K562 (cell line): ENCODE results near the gene AOC1. TPM values are rescaled to one million over a fixed set of nuclear protein-coding genes. Genes with fewer than 3 reads are reported as not detected.

Experiments used
- ATAC-seq: fragments of 200-7000 bp; cut with Tn5 transposase; 3 replicates; pipeline ENCODE4 v1.9.1; 2020; ENCODE audit warnings: moderate library complexity
- BruUV-seq: library from RNA; stranded (reverse); fragments of 400-500 nt; replicated peaks from 2 replicates; lab custom pipeline; 2021; lab: Mats Ljungman, UMichigan
- CTCF ChIA-PET: fragments of 300-600 bp; formaldehyde crosslinking; extraction: SDS; loops from one replicate; lab custom pipeline; 2021; ENCODE audit warnings: low intra/inter-chr PET ratio; lab: Yijun Ruan, JAX
- POLR2A ChIA-PET: fragments of 300-600, 350-650 bp; sonication (Branson Sonifier 250); formaldehyde crosslinking; extraction: SDS; loops from one replicate; lab custom pipeline; 2021; ENCODE audit warnings: antibody characterized with exemption, inconsistent platforms; lab: Yijun Ruan, JAX
- DNase-seq, 4 experiments: peaks; one replicate each; pipeline versions ENCODE4 v3.0.0 to v3.0.0-alpha.2; 2011 to 2018; ENCODE audit warnings: low spot score in 3 of 4, mixed read lengths in 3 of 4; ENCODE audit errors: extremely low read depth in 1 of 4
- FAIRE-seq: peaks from 2 replicates; lab custom pipeline; 2011; peaks lifted over from hg19 to GRCh38; lab: Jason Lieb, UNC
- H2AFZ ChIP-seq: 2 replicates; pipeline ENCODE4 v1.6.0; 2011; ENCODE audit warnings: low read depth, low read length, control low read depth, inconsistent platforms
- H3K27ac ChIP-seq: fragments of 200-600 bp; 3 replicates; pipeline ENCODE4 v1.8.0; 2011; ENCODE audit warnings: low read depth, mild to moderate bottlenecking, control low read depth, inconsistent platforms, low read length, moderate library complexity, mixed read lengths; ENCODE audit errors: extremely low read depth
- H3K27me3 ChIP-seq, 2 experiments: fragments of 300-600 bp in 1 of 2; 2 replicates in 1 of 2; 3 replicates in 1 of 2; pipeline versions ENCODE4 v1.6.0 to v1.8.0; 2011; ENCODE audit warnings: inconsistent platforms in 2 of 2, low read length in 2 of 2, mild to moderate bottlenecking in 1 of 2, mixed read lengths in 1 of 2, moderate library complexity in 1 of 2; ENCODE audit not compliant: control insufficient read depth in 2 of 2, insufficient read depth in 2 of 2
- H3K36me3 ChIP-seq: fragments of 300-600 bp; 3 replicates; pipeline ENCODE4 v1.8.0; 2011; ENCODE audit warnings: mild to moderate bottlenecking, low read length, inconsistent platforms; ENCODE audit not compliant: control insufficient read depth, insufficient read depth
- H3K4me1 ChIP-seq, 2 experiments: fragments of 200-600 bp in 1 of 2; replicated peaks in 1 of 2; 2 replicates in 1 of 2; 3 replicates in 1 of 2; pipeline versions ENCODE4 v1.5.1 to v1.8.0; 2011; ENCODE audit warnings: inconsistent platforms in 2 of 2, low read length in 2 of 2, mild to moderate bottlenecking in 1 of 2, mixed read lengths in 1 of 2, moderate library complexity in 1 of 2; ENCODE audit not compliant: control insufficient read depth in 2 of 2, insufficient read depth in 2 of 2
- H3K4me2 ChIP-seq: 2 replicates; pipeline ENCODE4 v1.6.1; 2011; ENCODE audit warnings: low read length, control low read depth, inconsistent platforms, mixed read lengths; ENCODE audit not compliant: insufficient read depth
- H3K4me3 ChIP-seq: fragments of 200-600 bp; sonication (generic), shearing (Covaris generic); 2 replicates; pipeline ENCODE4 v1.5.1; 2016; ENCODE audit warnings: control low read depth, inconsistent platforms
- H3K79me2 ChIP-seq: fragments of 200-600 bp; 3 replicates; pipeline ENCODE4 v1.8.0; 2011; ENCODE audit warnings: low read length, inconsistent platforms; ENCODE audit not compliant: control insufficient read depth, insufficient read depth
- H3K9ac ChIP-seq, 2 experiments: 2 replicates each; pipeline versions ENCODE4 v1.6.0 to v1.6.1; 2011; ENCODE audit warnings: low read depth in 2 of 2, low read length in 2 of 2, control low read depth in 1 of 2, inconsistent platforms in 1 of 2, mild to moderate bottlenecking in 1 of 2, mixed read lengths in 1 of 2; ENCODE audit not compliant: insufficient read depth in 1 of 2
- H3K9me1 ChIP-seq: one replicate; pipeline ENCODE4 v1.6.0; 2011; ENCODE audit warnings: inconsistent platforms, mild to moderate bottlenecking, low read length, moderate library complexity; ENCODE audit not compliant: control insufficient read depth, insufficient read depth
- H3K9me3 ChIP-seq: replicated peaks from 2 replicates; pipeline ENCODE4 v1.5.1; 2011; ENCODE audit warnings: low read depth, low read length, inconsistent platforms; ENCODE audit not compliant: control insufficient read depth, insufficient read depth
- H4K20me1 ChIP-seq: replicated peaks from 2 replicates; pipeline ENCODE4 v1.6.1; 2011; ENCODE audit warnings: low read length, inconsistent platforms, mixed read lengths; ENCODE audit not compliant: control insufficient read depth, insufficient read depth
- ARID4B ChIP-seq: sonication (generic); formaldehyde crosslinking; IDR thresholded peaks from 2 replicates; pipeline ENCODE4 v1.8.0; 2022; ENCODE audit warnings: mild to moderate bottlenecking, missing genetic modification reagents
- CSDE1 ChIP-seq, 2 experiments: fragments of 450-650 bp; IDR thresholded peaks; 2 replicates each; pipeline ENCODE4 v1.6.1; 2016; ENCODE audit warnings: mild to moderate bottlenecking in 1 of 2
- CUX1 ChIP-seq: fragments of 200-800 bp; sonication (Bioruptor generic); IDR thresholded peaks from 2 replicates; pipeline ENCODE4 v1.6.1; 2016; ENCODE audit warnings: missing genetic modification characterization, missing compliant biosample characterization
- ESRRB ChIP-seq: fragments of 250-450 bp; sonication (Bioruptor Pico); IDR thresholded peaks from 2 replicates; pipeline ENCODE4 v1.5.0; 2020; ENCODE audit warnings: mild to moderate bottlenecking, moderate library complexity, borderline replicate concordance
- GTF3C2 ChIP-seq: IDR thresholded peaks from 3 replicates; pipeline ENCODE4 v1.6.1; 2011; ENCODE audit warnings: borderline replicate concordance, mild to moderate bottlenecking, moderate library complexity; ENCODE audit not compliant: insufficient read length; ENCODE audit errors: extremely low read depth
- ZNF764 ChIP-seq: fragments of 250-450 bp; sonication (Bioruptor Pico); IDR thresholded peaks from 2 replicates; pipeline ENCODE4 v1.4.0; 2020; ENCODE audit warnings: low read depth, mild to moderate bottlenecking, moderate library complexity
- WGBS: fragments of 100-300 bp; shearing (Covaris generic); methylation state at CpG from one replicate; pipeline ENCODE4 v1.1.6; 2016; ENCODE audit warnings: low coverage, mixed read lengths; ENCODE audit not compliant: insufficient coverage; ENCODE audit errors: missing lambda C conversion rate; 5-methylcytosine and 5-hydroxymethylcytosine counted together
- in situ Hi-C: fragments of 300-500 bp; cut with MboI; formaldehyde crosslinking; loops from 4 replicates; pipeline ENCODE4 v1.15.0; 2018; ENCODE audit warnings: inconsistent platforms, mixed read lengths
- intact Hi-C: fragments of 100-400 bp; cut with micrococcal nuclease; formaldehyde crosslinking; loops from 2 replicates; pipeline ENCODE4 v1.14.2; 2022
- polyA plus RNA-seq, 8 experiments: library from polyadenylated mRNA; depleted of rRNA in 4 of 8; stranded (reverse) in 5 of 8; unstranded in 3 of 8; fragments of >200 nt; fragmentation: Nextera tagmentation in 2 of 8; fragmentation: Illumina TruSeq in 1 of 8; extraction: Ambion mirVana in 2 of 8; extraction: Trizol in 1 of 8; gene quantifications; 2 replicates each; pipeline versions ENCODE4 v1.2.1 to v1.2.3, GENCODE V29; 2011 to 2014; ENCODE audit warnings: inconsistent platforms in 1 of 8, missing spikeins in 1 of 8
- total RNA-seq, 7 experiments: library from RNA; depleted of rRNA in 6 of 7; stranded (reverse); fragments of >200 nt in 6 of 7; fragmentation: Illumina TruSeq in 2 of 7; extraction: Trizol in 2 of 7; gene quantifications; 2 replicates each; pipeline versions ENCODE4 v1.2.1 to v1.2.3, GENCODE V29; 2011 to 2021; ENCODE audit warnings: low replicate concordance in 1 of 7

Gene AOC1
- total and polyA plus RNA-seq, 9 of the 15 experiments (the other 6 are each of a cell fraction or from before 2014, with no cell fraction given) = not detected

GRCh38 chr7:150848561-150849115, 3.7 kb upstream of the AOC1 start (continued):
- TF ChIP-seq CUX1 (CRISPR knock-in tag) (no peak), ZNF764 (no peak), ESRRB (CRISPR knock-in tag) (no peak)

- in situ Hi-C loops = no loop called here
- Histone ChIP-seq H3K27me3 (peaks cover 76 to 84% of the 10 kb centered on the region in 2 experiments), H3K36me3 (no peaks in the 10 kb centered on the region), H3K4me1 (no peaks in the 10 kb centered on the region), H3K9ac (no peak overlapping the region), H3K9me3 (no peaks in the 10 kb centered on the region), H3K27ac (no peak overlapping the region), H3K4me3 (no peak overlapping the region), H4K20me1 (peaks cover 9% of the 10 kb centered on the region; the same call in 1 of the 2 replicates), H3K4me2 (no peak overlapping the region), H3K79me2 (no peaks in the 10 kb centered on the region), H2AFZ (no peak overlapping the region), H3K9me1 (no peaks in the 10 kb centered on the region)
- FAIRE-seq (no peak), ATAC-seq (no peak), DNase-seq (no peak)
- intact Hi-C loops = no loop called here
- POLR2A ChIA-PET = interaction anchor here (1.0 to 1.6 kb wide), 2 partner anchors 10 to 12 kb away, joined by 3 to 7 read pairs; no protein-coding TSS in a partner anchor
- no TSS peak for BruUV-seq
- CTCF ChIA-PET = no interaction called here
- under 1% methylated on average over 10 of the region's 10 CpGs for WGBS
- no peak for TF ChIP-seq GTF3C2
- no peak for TF ChIP-seq CSDE1 (IDR thresholded peaks at IDR 0.05)
- no peak for TF ChIP-seq ARID4B (CRISPR knock-in tag)
Measured at GRCh38 chr7:150849204-150849775, 3.0 kb upstream of the AOC1 start.
